Tibial artery (tissue), 4 donors: Measurements from ENCODE around the gene CDC42EP5.

Source experiments
- DNase-seq, 2 donors: peaks; one replicate each; pipeline ENCODE4 v3.0.0-alpha.2; 2019
- H3K27ac ChIP-seq, 2 donors: fragments of 200-600 bp; sonication (generic) in 1 of 2; 1 replicate in 1 of 2; 2 replicates in 1 of 2; pipeline ENCODE4 v1.5.1; 2018 to 2019; ENCODE audit warnings: mild to moderate bottlenecking in 1 of 2
- H3K27me3 ChIP-seq, 2 donors: fragments of 200-600 bp; sonication (generic) in 1 of 2; one replicate each; pipeline versions ENCODE4 v1.5.1 to v1.6.0; 2016 to 2019
- H3K36me3 ChIP-seq, 3 donors: fragments of 200-600 bp; sonication (generic) in 2 of 3; one replicate each; pipeline ENCODE4 v1.5.1; 2016 to 2019; ENCODE audit warnings: mild to moderate bottlenecking in 2 of 3
- H3K4me1 ChIP-seq, 4 donors: fragments of 200-600 bp; sonication (generic) in 2 of 4; 1 replicate in 3 of 4; 2 replicates in 1 of 4; pipeline ENCODE4 v1.5.1; 2016 to 2019
- H3K4me3 ChIP-seq, 2 donors: fragments of 200-600 bp; sonication (generic) in 1 of 2; 1 replicate in 1 of 2; 2 replicates in 1 of 2; pipeline ENCODE4 v1.5.1; 2018 to 2019; ENCODE audit warnings: mild to moderate bottlenecking in 2 of 2
- H3K9me3 ChIP-seq, 3 donors: fragments of 200-600 bp; sonication (generic) in 1 of 3; one replicate each; pipeline ENCODE4 v1.5.1; 2016 to 2019
- intact Hi-C: fragments of 100-400 bp; cut with DNase I; formaldehyde crosslinking; loops from one replicate; pipeline ENCODE4 v1.15.0; 2023; ENCODE audit warnings: low total_unique reads
- TF ChIP-seq, protein P1 (sequence below), 2 experiments: fragments of 200-600 bp in 1 of 2; fragments of 450-650 bp in 1 of 2; IDR thresholded peaks; one replicate each; pipeline ENCODE4 v1.5.1; 2017 to 2019; ENCODE audit warnings: antibody characterized with exemption in 2 of 2, mild to moderate bottlenecking in 1 of 2, moderate library complexity in 1 of 2

Gene CDC42EP5, protein sequence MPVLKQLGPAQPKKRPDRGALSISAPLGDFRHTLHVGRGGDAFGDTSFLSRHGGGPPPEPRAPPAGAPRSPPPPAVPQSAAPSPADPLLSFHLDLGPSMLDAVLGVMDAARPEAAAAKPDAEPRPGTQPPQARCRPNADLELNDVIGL

DNA sequence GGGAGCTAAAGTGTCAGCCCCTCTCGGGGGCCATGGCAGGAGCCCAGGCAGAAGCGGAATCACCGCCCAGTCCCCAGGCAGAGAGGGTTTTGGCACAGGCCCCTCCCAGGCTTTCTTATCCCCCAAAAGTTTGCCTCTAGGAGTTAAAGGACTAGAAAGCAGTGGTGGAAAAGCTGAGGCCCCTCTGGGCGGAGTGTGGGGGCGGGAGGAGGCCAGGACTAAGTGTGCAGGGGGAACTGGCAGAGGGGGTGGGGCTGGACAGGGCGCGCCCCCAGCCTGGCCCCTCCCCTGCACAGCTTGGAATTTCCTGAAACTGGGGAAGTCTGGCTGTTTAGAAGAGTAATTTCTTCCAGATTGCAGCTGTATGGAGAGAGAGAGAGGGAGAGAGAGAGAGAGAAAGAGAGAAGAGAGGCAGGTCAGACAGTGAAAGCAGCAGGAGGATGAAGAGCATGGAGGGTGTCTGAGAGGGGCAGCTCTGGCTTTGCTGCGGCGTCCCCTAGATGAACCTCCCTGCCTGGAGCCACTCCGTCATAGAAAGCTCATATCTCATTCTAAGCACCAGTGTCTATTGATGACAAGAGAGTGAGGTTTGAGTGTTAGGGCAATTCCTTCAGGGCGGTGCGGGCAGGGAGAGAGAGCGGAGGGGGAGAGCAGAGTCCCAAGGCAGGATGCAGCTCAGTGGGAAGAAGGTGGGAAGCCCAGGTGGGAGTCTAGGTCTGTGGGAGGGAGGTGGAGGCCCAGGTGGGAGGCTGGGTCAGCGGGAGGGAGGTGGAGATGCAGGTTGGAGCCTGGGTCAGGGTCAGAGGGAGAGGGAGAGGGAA is at the start of gene CDC42EP5:
TSS of gene CDC42EP5 (minus strand) at position 226 of the 821 bp plus-strand sequence. CDS start 7,749 bp downstream, outside the sequence.
- H3K36me3 ChIP-seq = no peaks in the 10 kb centered on the region
- H3K4me3 ChIP-seq = peak within 1 kb of the TSS; percentile 42 to 47
- H3K27me3 ChIP-seq = peaks cover 0 to 26% of the 10 kb centered on the region in 2 donors
- TF ChIP-seq, protein P1, sequence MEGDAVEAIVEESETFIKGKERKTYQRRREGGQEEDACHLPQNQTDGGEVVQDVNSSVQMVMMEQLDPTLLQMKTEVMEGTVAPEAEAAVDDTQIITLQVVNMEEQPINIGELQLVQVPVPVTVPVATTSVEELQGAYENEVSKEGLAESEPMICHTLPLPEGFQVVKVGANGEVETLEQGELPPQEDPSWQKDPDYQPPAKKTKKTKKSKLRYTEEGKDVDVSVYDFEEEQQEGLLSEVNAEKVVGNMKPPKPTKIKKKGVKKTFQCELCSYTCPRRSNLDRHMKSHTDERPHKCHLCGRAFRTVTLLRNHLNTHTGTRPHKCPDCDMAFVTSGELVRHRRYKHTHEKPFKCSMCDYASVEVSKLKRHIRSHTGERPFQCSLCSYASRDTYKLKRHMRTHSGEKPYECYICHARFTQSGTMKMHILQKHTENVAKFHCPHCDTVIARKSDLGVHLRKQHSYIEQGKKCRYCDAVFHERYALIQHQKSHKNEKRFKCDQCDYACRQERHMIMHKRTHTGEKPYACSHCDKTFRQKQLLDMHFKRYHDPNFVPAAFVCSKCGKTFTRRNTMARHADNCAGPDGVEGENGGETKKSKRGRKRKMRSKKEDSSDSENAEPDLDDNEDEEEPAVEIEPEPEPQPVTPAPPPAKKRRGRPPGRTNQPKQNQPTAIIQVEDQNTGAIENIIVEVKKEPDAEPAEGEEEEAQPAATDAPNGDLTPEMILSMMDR (IDR thresholded peaks at IDR 0.05) = no peak
- H3K9me3 ChIP-seq = no peaks in the 10 kb centered on the region
- intact Hi-C loops = no loop called here
- DNase-seq = peak; percentile 76 to 88
- H3K4me1 ChIP-seq = peaks cover 0 to 29% (median 15%) of the 10 kb centered on the region in 4 donors
- H3K27ac ChIP-seq = peak within 1 kb of the TSS; percentile 42 to 62

DNA sequence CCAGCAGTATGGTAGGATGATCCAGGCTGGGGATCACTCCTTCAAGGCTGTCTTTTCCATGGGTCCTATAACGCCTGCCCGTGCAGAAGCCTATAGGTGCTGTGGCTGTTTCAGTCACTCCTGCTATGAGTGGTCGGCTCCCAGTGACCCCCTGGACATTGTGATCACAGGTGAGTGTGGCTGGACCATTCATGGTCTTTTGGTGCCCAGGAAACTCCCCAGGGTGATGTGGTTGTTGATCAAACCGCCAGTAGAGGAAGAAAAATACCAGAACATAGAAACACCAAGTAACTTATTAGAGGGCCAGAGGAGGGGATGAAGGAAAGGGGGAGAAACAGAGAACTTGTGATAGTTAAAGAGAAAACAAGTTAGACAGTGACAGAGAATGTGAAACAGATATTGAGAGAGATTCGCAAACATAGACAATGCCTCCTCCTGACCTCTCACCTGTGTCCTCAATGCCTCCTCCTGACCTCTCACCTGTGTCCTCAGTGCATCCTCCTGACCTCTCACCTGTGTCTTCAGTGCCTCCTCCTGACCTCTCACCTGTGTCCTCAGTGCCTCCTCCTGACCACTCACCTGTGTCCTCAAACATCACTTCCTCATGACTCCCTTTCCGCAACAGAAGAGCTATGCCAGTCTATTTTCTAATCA is 48.9 kb upstream of the CDC42EP5 start:
- H3K36me3 ChIP-seq = no peaks in the 10 kb centered on the region

DNA sequence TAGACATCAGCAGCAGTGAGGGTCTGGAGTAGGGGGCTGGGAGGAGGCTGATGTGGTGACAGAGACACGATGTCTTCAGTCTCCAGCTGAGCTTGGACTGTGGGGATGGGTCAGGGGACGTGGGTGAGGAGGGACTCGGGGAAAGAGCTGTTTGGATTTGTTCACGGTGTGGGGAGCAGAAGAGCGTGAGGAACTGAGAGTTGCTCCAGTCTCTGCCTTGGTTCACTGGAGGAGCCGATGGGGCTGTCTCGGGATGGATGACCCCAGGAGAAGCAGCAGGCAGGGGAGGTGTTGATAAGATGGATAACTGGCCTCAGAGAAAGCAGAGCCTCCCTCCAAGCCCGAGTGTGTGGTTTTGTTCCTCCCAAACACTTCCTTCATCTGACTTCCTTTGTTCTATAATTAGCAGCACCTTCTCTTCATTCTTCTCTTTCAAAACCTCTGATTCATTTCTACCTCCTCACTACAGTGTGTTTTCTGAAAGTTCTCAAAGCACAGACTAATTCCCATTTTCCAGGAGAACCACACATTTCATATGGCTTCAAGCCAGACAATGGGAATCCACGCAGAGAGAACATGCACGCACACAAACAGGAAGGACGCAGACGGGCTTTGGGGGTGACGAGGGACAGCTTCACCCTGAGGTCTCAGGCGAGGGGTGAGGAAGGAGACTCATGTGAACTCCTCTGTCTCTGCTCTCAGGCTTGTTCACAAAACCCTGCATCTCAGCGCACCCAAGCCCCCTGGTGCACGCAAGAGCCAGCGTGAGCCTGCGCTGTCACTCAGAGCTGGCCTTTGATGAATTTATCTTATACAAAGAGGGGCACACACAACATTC is 48.1 kb upstream of the CDC42EP5 start:
- TF ChIP-seq, protein P1 (IDR thresholded peaks at IDR 0.05) = no peak
- H3K4me3 ChIP-seq = no peak overlapping the region
- DNase-seq = no peak
- H3K36me3 ChIP-seq = no peaks in the 10 kb centered on the region
- no peaks in the 10 kb centered on the region for H3K9me3 ChIP-seq
- no peaks in the 10 kb centered on the region for H3K27me3 ChIP-seq
- H3K27ac ChIP-seq = no peak overlapping the region
- H3K4me1 ChIP-seq = no peaks in the 10 kb centered on the region
- intact Hi-C loops = no loop called here

More for the DNA sequence above, 48.9 kb upstream of the CDC42EP5 start:
- Histone ChIP-seq H3K27ac (no peak overlapping the region), H3K9me3 (no peaks in the 10 kb centered on the region), H3K4me3 (no peak overlapping the region), H3K27me3 (no peaks in the 10 kb centered on the region), H3K4me1 (no peaks in the 10 kb centered on the region)
- no peak for DNase-seq
- intact Hi-C loops = no loop called here
- TF ChIP-seq, protein P1 (IDR thresholded peaks at IDR 0.05) = no peak

DNA sequence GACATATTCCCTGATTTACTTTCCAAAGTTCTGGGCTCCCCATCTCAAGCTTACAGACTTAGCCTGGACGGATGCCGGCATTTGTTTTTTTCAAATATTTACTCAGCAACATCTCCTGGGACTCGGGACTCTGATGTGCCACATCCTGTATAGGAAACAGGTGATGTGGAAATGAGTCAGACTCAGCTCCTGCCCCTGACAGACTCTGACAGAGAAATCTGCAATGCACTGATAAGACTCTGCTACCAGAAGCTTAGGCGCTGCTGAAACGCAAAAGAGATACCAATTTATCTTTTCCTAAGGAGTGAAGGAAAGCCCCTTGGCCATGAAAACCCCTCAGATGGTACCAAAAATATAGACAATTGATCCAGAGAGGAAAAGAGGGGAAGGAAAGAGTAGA is 45.7 kb upstream of the CDC42EP5 start:
- Histone ChIP-seq H3K4me1 (no peaks in the 10 kb centered on the region), H3K36me3 (no peaks in the 10 kb centered on the region), H3K27ac (no peak overlapping the region), H3K4me3 (no peak overlapping the region), H3K27me3 (no peaks in the 10 kb centered on the region), H3K9me3 (no peaks in the 10 kb centered on the region)
- intact Hi-C loops = no loop called here
- no peak for DNase-seq
- TF ChIP-seq, protein P1 (IDR thresholded peaks at IDR 0.05) = no peak

DNA sequence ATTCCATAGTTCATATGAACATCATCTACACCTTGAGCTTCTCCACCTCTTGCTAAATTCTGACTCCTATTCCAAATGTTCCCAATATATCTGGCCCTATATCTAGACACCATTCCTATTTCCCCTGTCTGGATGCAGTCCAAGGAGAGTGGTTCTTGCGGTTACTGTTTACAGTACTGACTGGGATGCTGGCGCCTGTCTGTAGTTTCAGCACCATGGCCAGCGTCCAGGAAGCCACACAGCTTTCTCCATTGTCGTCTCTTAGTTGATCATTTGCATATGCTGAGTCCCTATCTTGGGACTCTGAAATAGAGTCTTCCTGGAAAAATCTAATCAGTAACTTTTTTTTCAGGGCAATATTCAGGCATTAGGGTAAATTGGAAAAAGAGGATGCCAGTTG is 44.4 kb upstream of the CDC42EP5 start:
- intact Hi-C loops = no loop called here
- Histone ChIP-seq H3K36me3 (no peaks in the 10 kb centered on the region), H3K9me3 (no peaks in the 10 kb centered on the region), H3K27ac (no peak overlapping the region), H3K4me1 (no peaks in the 10 kb centered on the region), H3K4me3 (no peak overlapping the region), H3K27me3 (no peaks in the 10 kb centered on the region)
- DNase-seq = no peak
- TF ChIP-seq, protein P1 (IDR thresholded peaks at IDR 0.05) = no peak
